Hepatocyte (in vitro differentiated cells): Measurements from ENCODE around the gene MMUT. TPM values are rescaled to one million over a fixed set of nuclear protein-coding genes. Genes with fewer than 3 reads are reported as not detected.
"Not testable (repeated sequence)": the region's sequence is repeated elsewhere in the genome, so short reads cannot be mapped to it uniquely, and the experiment has no call there.

Experiments
- DNase-seq: peaks from one replicate; pipeline ENCODE4 v3.0.0-alpha.2; 2016; ENCODE audit warnings: low spot score
- H2AFZ ChIP-seq: fragments of 200-600 bp; sonication (generic); 2 replicates; pipeline ENCODE4 v1.6.0; 2016; ENCODE audit warnings: antibody characterized with exemption, mild to moderate bottlenecking
- H3K27ac ChIP-seq: fragments of 200-600 bp; sonication (generic); 2 replicates; pipeline ENCODE4 v1.5.1; 2016; ENCODE audit warnings: mild to moderate bottlenecking
- H3K27me3 ChIP-seq: fragments of 200-600 bp; sonication (generic); 2 replicates; pipeline ENCODE4 v1.6.1; 2016
- H3K36me3 ChIP-seq: fragments of 200-600 bp; sonication (generic); replicated peaks from 2 replicates; pipeline ENCODE4 v1.5.1; 2016; ENCODE audit warnings: low read depth; ENCODE audit not compliant: insufficient read depth
- H3K4me1 ChIP-seq: fragments of 200-600 bp; sonication (generic); 2 replicates; pipeline ENCODE4 v1.5.1; 2016; ENCODE audit warnings: mild to moderate bottlenecking, moderate library complexity; ENCODE audit not compliant: insufficient read depth
- H3K4me2 ChIP-seq: fragments of 200-600 bp; sonication (generic); 2 replicates; pipeline ENCODE4 v1.6.0; 2016
- H3K4me3 ChIP-seq: fragments of 200-600 bp; sonication (generic); 2 replicates; pipeline ENCODE4 v1.5.1; 2016; ENCODE audit warnings: mild to moderate bottlenecking
- H3K79me2 ChIP-seq: fragments of 200-600 bp; sonication (generic); 2 replicates; pipeline ENCODE4 v1.6.0; 2017; ENCODE audit warnings: mild to moderate bottlenecking
- H3K9me2 ChIP-seq: fragments of 200-600 bp; sonication (generic); replicated peaks from 2 replicates; pipeline ENCODE4 v1.6.0; 2017; ENCODE audit warnings: mild to moderate bottlenecking; ENCODE audit not compliant: insufficient read depth
- H3K9me3 ChIP-seq: fragments of 200-600 bp; sonication (generic); 2 replicates; pipeline ENCODE4 v1.5.1; 2016; ENCODE audit warnings: low read depth, mild to moderate bottlenecking
- H4K20me1 ChIP-seq: fragments of 200-600 bp; sonication (generic); 2 replicates; pipeline ENCODE4 v1.6.0; 2016; ENCODE audit warnings: mild to moderate bottlenecking; ENCODE audit not compliant: insufficient read depth, poor library complexity, severe bottlenecking
- CTCF ChIP-seq: fragments of 200-600 bp; sonication (generic); IDR thresholded peaks from 2 replicates; pipeline ENCODE4 v1.5.1; 2016; ENCODE audit warnings: antibody characterized with exemption, mild to moderate bottlenecking; ENCODE audit not compliant: poor library complexity
- EZH2 ChIP-seq: fragments of 200-600 bp; sonication (generic); IDR thresholded peaks from 2 replicates; pipeline ENCODE4 v1.6.1; 2016; ENCODE audit warnings: antibody characterized with exemption, mild to moderate bottlenecking, borderline replicate concordance
- EZH2phosphoT487 ChIP-seq: fragments of 200-600 bp; sonication (generic); IDR thresholded peaks from one replicate; pipeline ENCODE4 v1.6.1; 2018; ENCODE audit warnings: antibody characterized with exemption, mild to moderate bottlenecking, low read depth, moderate library complexity; ENCODE audit not compliant: unreplicated experiment, severe bottlenecking
- WGBS: methylation state at CpG from one replicate; pipeline ENCODE4 v1.1.6; 2016; ENCODE audit warnings: low lambda C conversion rate; ENCODE audit errors: missing lambda C conversion rate; 5-methylcytosine and 5-hydroxymethylcytosine counted together
- polyA plus RNA-seq: library from polyadenylated mRNA; unstranded; fragments of >200 nt; fragmentation: Nextera tagmentation; extraction: Ambion mirVana; gene quantifications from 2 replicates; pipeline ENCODE4 v1.2.1, GENCODE V29; 2016
- total RNA-seq: library from RNA; depleted of rRNA; stranded (reverse); fragments of >200 nt; gene quantifications from 2 replicates; pipeline ENCODE4 v1.2.3, GENCODE V29; 2014

MMUT gene
- total and polyA plus RNA-seq, 2 experiments from 2014 or later, result 27.9 to 35.3 TPM

GRCh38 chr6:49406250-49406970 is 56.6 kb downstream of the MMUT start:
- H4K20me1 ChIP-seq, result no peaks in the 10 kb centered on the region
- H3K4me3 ChIP-seq, result no peak overlapping the region
- H3K36me3 ChIP-seq, result no peaks in the 10 kb centered on the region
- H3K79me2 ChIP-seq, result no peaks in the 10 kb centered on the region
- H3K9me3 ChIP-seq, result no peaks in the 10 kb centered on the region
- H3K27ac ChIP-seq, result no peak overlapping the region
- no peak overlapping the region for H2AFZ ChIP-seq
- WGBS, result 85% methylated on average over 5 of the region's 5 CpGs
- H3K4me2 ChIP-seq, result no peak overlapping the region
- TF ChIP-seq CTCF, result no peak
- TF ChIP-seq EZH2, result no peak
- TF ChIP-seq EZH2phosphoT487, result no peak
- H3K9me2 ChIP-seq, result no peaks in the 10 kb centered on the region
- H3K4me1 ChIP-seq, result no peaks in the 10 kb centered on the region
- no peak for DNase-seq
- H3K27me3 ChIP-seq, result no peaks in the 10 kb centered on the region

GRCh38 chr6:49401063-49401462 is 62.0 kb downstream of the MMUT start:
- Histone ChIP-seq H3K79me2 (no peaks in the 10 kb centered on the region), H4K20me1 (no peaks in the 10 kb centered on the region), H3K36me3 (no peaks in the 10 kb centered on the region), H3K4me2 (no peak overlapping the region), H3K27me3 (no peaks in the 10 kb centered on the region), H3K4me3 (no peak overlapping the region), H3K9me2 (no peaks in the 10 kb centered on the region), H2AFZ (no peak overlapping the region), H3K9me3 (no peaks in the 10 kb centered on the region), H3K4me1 (no peaks in the 10 kb centered on the region), H3K27ac (no peak overlapping the region)
- TF ChIP-seq EZH2phosphoT487, result no peak
- TF ChIP-seq CTCF, result no peak
- no peak for TF ChIP-seq EZH2
- DNase-seq, result no peak
- 80% methylated on average over 3 of the region's 3 CpGs for WGBS

- not testable (repeated sequence) for H4K20me1 ChIP-seq, DNase-seq, H3K4me1 ChIP-seq, H3K4me3 ChIP-seq, H3K79me2 ChIP-seq, H3K9me3 ChIP-seq, H3K27me3 ChIP-seq, H3K27ac ChIP-seq, H3K4me2 ChIP-seq, H3K36me3 ChIP-seq, H2AFZ ChIP-seq, H3K9me2 ChIP-seq
- 86% methylated on average over 27 of the region's 28 CpGs for WGBS
Measured at GRCh38 chr6:49386667-49387508, 76.2 kb downstream of the MMUT start.

GRCh38 chr6:49384904-49385303 is 78.1 kb downstream of the MMUT start:
- Histone ChIP-seq H3K79me2 (no peaks in the 10 kb centered on the region), H3K4me3 (no peak overlapping the region), H3K4me1 (no peaks in the 10 kb centered on the region), H4K20me1 (no peaks in the 10 kb centered on the region), H3K27ac (no peak overlapping the region), H3K27me3 (no peaks in the 10 kb centered on the region), H3K4me2 (no peak overlapping the region), H2AFZ (no peak overlapping the region), H3K9me2 (no peaks in the 10 kb centered on the region), H3K9me3 (no peaks in the 10 kb centered on the region), H3K36me3 (no peaks in the 10 kb centered on the region)
- DNase-seq, result no peak
- 72% methylated on average over 2 of the region's 2 CpGs for WGBS
- TF ChIP-seq EZH2, result no peak
- no peak for TF ChIP-seq EZH2phosphoT487
- no peak for TF ChIP-seq CTCF
